K562 (cell line): Measurements from ENCODE around the gene BRD3OS. TPM values are rescaled to one million over a fixed set of nuclear protein-coding genes. Genes with fewer than 3 reads are reported as not detected.

Experiments used
- ATAC-seq: fragments of 200-7000 bp; cut with Tn5 transposase; 3 replicates; pipeline ENCODE4 v1.9.1; 2020; ENCODE audit warnings: moderate library complexity
- BruUV-seq: library from RNA; stranded (reverse); fragments of 400-500 nt; replicated peaks from 2 replicates; lab custom pipeline; 2021; lab: Mats Ljungman, UMichigan
- CTCF ChIA-PET: fragments of 300-600 bp; formaldehyde crosslinking; extraction: SDS; loops from one replicate; lab custom pipeline; 2021; ENCODE audit warnings: low intra/inter-chr PET ratio; lab: Yijun Ruan, JAX
- POLR2A ChIA-PET: fragments of 300-600, 350-650 bp; sonication (Branson Sonifier 250); formaldehyde crosslinking; extraction: SDS; loops from one replicate; lab custom pipeline; 2021; ENCODE audit warnings: antibody characterized with exemption, inconsistent platforms; lab: Yijun Ruan, JAX
- DNase-seq, 4 experiments: peaks; one replicate each; pipeline versions ENCODE4 v3.0.0 to v3.0.0-alpha.2; 2011 to 2018; ENCODE audit warnings: low spot score in 3 of 4, mixed read lengths in 3 of 4; ENCODE audit errors: extremely low read depth in 1 of 4
- FAIRE-seq: peaks from 2 replicates; lab custom pipeline; 2011; peaks lifted over from hg19 to GRCh38; lab: Jason Lieb, UNC
- H2AFZ ChIP-seq: 2 replicates; pipeline ENCODE4 v1.6.0; 2011; ENCODE audit warnings: low read depth, low read length, control low read depth, inconsistent platforms
- H3K27ac ChIP-seq: fragments of 200-600 bp; 3 replicates; pipeline ENCODE4 v1.8.0; 2011; ENCODE audit warnings: low read depth, mild to moderate bottlenecking, control low read depth, inconsistent platforms, low read length, moderate library complexity, mixed read lengths; ENCODE audit errors: extremely low read depth
- H3K27me3 ChIP-seq, 2 experiments: fragments of 300-600 bp in 1 of 2; 2 replicates in 1 of 2; 3 replicates in 1 of 2; pipeline versions ENCODE4 v1.6.0 to v1.8.0; 2011; ENCODE audit warnings: inconsistent platforms in 2 of 2, low read length in 2 of 2, mild to moderate bottlenecking in 1 of 2, mixed read lengths in 1 of 2, moderate library complexity in 1 of 2; ENCODE audit not compliant: control insufficient read depth in 2 of 2, insufficient read depth in 2 of 2
- H3K36me3 ChIP-seq: fragments of 300-600 bp; 3 replicates; pipeline ENCODE4 v1.8.0; 2011; ENCODE audit warnings: mild to moderate bottlenecking, low read length, inconsistent platforms; ENCODE audit not compliant: control insufficient read depth, insufficient read depth
- H3K4me1 ChIP-seq, 2 experiments: fragments of 200-600 bp in 1 of 2; replicated peaks in 1 of 2; 2 replicates in 1 of 2; 3 replicates in 1 of 2; pipeline versions ENCODE4 v1.5.1 to v1.8.0; 2011; ENCODE audit warnings: inconsistent platforms in 2 of 2, low read length in 2 of 2, mild to moderate bottlenecking in 1 of 2, mixed read lengths in 1 of 2, moderate library complexity in 1 of 2; ENCODE audit not compliant: control insufficient read depth in 2 of 2, insufficient read depth in 2 of 2
- H3K4me2 ChIP-seq: 2 replicates; pipeline ENCODE4 v1.6.1; 2011; ENCODE audit warnings: low read length, control low read depth, inconsistent platforms, mixed read lengths; ENCODE audit not compliant: insufficient read depth
- H3K4me3 ChIP-seq: fragments of 200-600 bp; sonication (generic), shearing (Covaris generic); 2 replicates; pipeline ENCODE4 v1.5.1; 2016; ENCODE audit warnings: control low read depth, inconsistent platforms
- H3K79me2 ChIP-seq: fragments of 200-600 bp; 3 replicates; pipeline ENCODE4 v1.8.0; 2011; ENCODE audit warnings: low read length, inconsistent platforms; ENCODE audit not compliant: control insufficient read depth, insufficient read depth
- H3K9ac ChIP-seq, 2 experiments: 2 replicates each; pipeline versions ENCODE4 v1.6.0 to v1.6.1; 2011; ENCODE audit warnings: low read depth in 2 of 2, low read length in 2 of 2, control low read depth in 1 of 2, inconsistent platforms in 1 of 2, mild to moderate bottlenecking in 1 of 2, mixed read lengths in 1 of 2; ENCODE audit not compliant: insufficient read depth in 1 of 2
- H3K9me1 ChIP-seq: one replicate; pipeline ENCODE4 v1.6.0; 2011; ENCODE audit warnings: inconsistent platforms, mild to moderate bottlenecking, low read length, moderate library complexity; ENCODE audit not compliant: control insufficient read depth, insufficient read depth
- H3K9me3 ChIP-seq: replicated peaks from 2 replicates; pipeline ENCODE4 v1.5.1; 2011; ENCODE audit warnings: low read depth, low read length, inconsistent platforms; ENCODE audit not compliant: control insufficient read depth, insufficient read depth
- H4K20me1 ChIP-seq: replicated peaks from 2 replicates; pipeline ENCODE4 v1.6.1; 2011; ENCODE audit warnings: low read length, inconsistent platforms, mixed read lengths; ENCODE audit not compliant: control insufficient read depth, insufficient read depth
- BRCA1 ChIP-seq, 2 experiments: fragments of 450-650 bp in 1 of 2; sonication (generic) in 1 of 2; formaldehyde crosslinking in 1 of 2; IDR thresholded peaks; 2 replicates each; pipeline versions ENCODE4 v1.5.0 to v1.6.1; 2017 to 2020; ENCODE audit warnings: mild to moderate bottlenecking in 1 of 2, missing genetic modification reagents in 1 of 2
- CHD1 ChIP-seq: fragments of 200-600 bp; sonication (generic); IDR thresholded peaks from one replicate; pipeline ENCODE4 v1.6.1; 2012; ENCODE audit warnings: mild to moderate bottlenecking, moderate library complexity, low read length, inconsistent platforms
- MCM2 ChIP-seq: fragments of 450-650 bp; IDR thresholded peaks from 2 replicates; pipeline ENCODE4 v1.6.1; 2017; ENCODE audit warnings: low read depth, mild to moderate bottlenecking
- MXD1 ChIP-seq: fragments of 250-450 bp; sonication (Bioruptor Pico); IDR thresholded peaks from 2 replicates; pipeline ENCODE4 v1.8.0; 2021; ENCODE audit warnings: borderline replicate concordance, mild to moderate bottlenecking, moderate library complexity; ENCODE audit not compliant: poor library complexity, severe bottlenecking
- NCOR1 ChIP-seq: fragments of 450-650 bp; IDR thresholded peaks from 2 replicates; pipeline ENCODE4 v1.6.1; 2016; ENCODE audit warnings: mild to moderate bottlenecking, moderate library complexity
- SIRT6 ChIP-seq: IDR thresholded peaks from one replicate; pipeline ENCODE4 v1.6.1; 2012; ENCODE audit warnings: low read depth, mild to moderate bottlenecking, control low read depth, inconsistent platforms, low read length, moderate library complexity
- SPI1 ChIP-seq: IDR thresholded peaks from 2 replicates; pipeline ENCODE4 v1.6.1; 2011; ENCODE audit warnings: low read depth, low read length, control low read depth, borderline replicate concordance
- THRA ChIP-seq: fragments of 450-650 bp; IDR thresholded peaks from 2 replicates; pipeline ENCODE4 v1.6.1; 2017; ENCODE audit warnings: mild to moderate bottlenecking, moderate library complexity
- TSHZ1 ChIP-seq: fragments of 250-450 bp; sonication (Bioruptor Pico); IDR thresholded peaks from 2 replicates; pipeline ENCODE4 v1.4.0; 2020; ENCODE audit warnings: mild to moderate bottlenecking, moderate library complexity
- XRCC5 ChIP-seq: fragments of 200-400 bp; formaldehyde crosslinking; IDR thresholded peaks from 2 replicates; pipeline ENCODE4 v1.6.1; 2017; ENCODE audit warnings: low read depth, mild to moderate bottlenecking, low read length
- ZNF263 ChIP-seq: sonication (generic); formaldehyde crosslinking; IDR thresholded peaks from 2 replicates; pipeline ENCODE4 v1.8.0; 2022; ENCODE audit warnings: mild to moderate bottlenecking, missing genetic modification reagents, borderline replicate concordance
- ZNF395 ChIP-seq: fragments of 200-800 bp; sonication (Bioruptor generic); IDR thresholded peaks from 2 replicates; pipeline ENCODE4 v1.6.1; 2017; ENCODE audit warnings: missing genetic modification characterization, missing compliant biosample characterization
- ZNF766 ChIP-seq: fragments of 200-800 bp; sonication (Bioruptor generic); conservative IDR thresholded peaks from 2 replicates; pipeline ENCODE4 v1.6.1; 2016; ENCODE audit warnings: missing genetic modification characterization, missing compliant biosample characterization
- ZNF785 ChIP-seq: fragments of 250-450 bp; sonication (Bioruptor Pico); IDR thresholded peaks from 2 replicates; pipeline ENCODE4 v1.4.0; 2020; ENCODE audit warnings: mild to moderate bottlenecking
- WGBS: fragments of 100-300 bp; shearing (Covaris generic); methylation state at CpG from one replicate; pipeline ENCODE4 v1.1.6; 2016; ENCODE audit warnings: low coverage, mixed read lengths; ENCODE audit not compliant: insufficient coverage; ENCODE audit errors: missing lambda C conversion rate; 5-methylcytosine and 5-hydroxymethylcytosine counted together
- in situ Hi-C: fragments of 300-500 bp; cut with MboI; formaldehyde crosslinking; loops from 4 replicates; pipeline ENCODE4 v1.15.0; 2018; ENCODE audit warnings: inconsistent platforms, mixed read lengths
- intact Hi-C: fragments of 100-400 bp; cut with micrococcal nuclease; formaldehyde crosslinking; loops from 2 replicates; pipeline ENCODE4 v1.14.2; 2022
- polyA plus RNA-seq, 8 experiments: library from polyadenylated mRNA; depleted of rRNA in 4 of 8; stranded (reverse) in 5 of 8; unstranded in 3 of 8; fragments of >200 nt; fragmentation: Nextera tagmentation in 2 of 8; fragmentation: Illumina TruSeq in 1 of 8; extraction: Ambion mirVana in 2 of 8; extraction: Trizol in 1 of 8; gene quantifications; 2 replicates each; pipeline versions ENCODE4 v1.2.1 to v1.2.3, GENCODE V29; 2011 to 2014; ENCODE audit warnings: inconsistent platforms in 1 of 8, missing spikeins in 1 of 8
- total RNA-seq, 7 experiments: library from RNA; depleted of rRNA in 6 of 7; stranded (reverse); fragments of >200 nt in 6 of 7; fragmentation: Illumina TruSeq in 2 of 7; extraction: Trizol in 2 of 7; gene quantifications; 2 replicates each; pipeline versions ENCODE4 v1.2.1 to v1.2.3, GENCODE V29; 2011 to 2021; ENCODE audit warnings: low replicate concordance in 1 of 7

The BRD3OS gene
- total and polyA plus RNA-seq, 9 of the 15 experiments (the other 6 are each of a cell fraction or from before 2014, with no cell fraction given), result 1.1 to 8.7 (median 5.9) TPM

- Histone ChIP-seq H3K36me3 (peaks cover 57% of the 10 kb centered on the region; the same call in 1 of the 3 replicates), H3K9ac (no peak overlapping the region), H2AFZ (no peak overlapping the region), H3K9me3 (no peaks in the 10 kb centered on the region), H3K9me1 (no peaks in the 10 kb centered on the region), H3K27me3 (no peaks in the 10 kb centered on the region), H3K4me3 (no peak overlapping the region), H3K27ac (no peak overlapping the region), H3K4me1 (peaks cover 0 to 43% of the 10 kb centered on the region in 2 experiments; a peak in 2 of 5 replicates), H3K4me2 (no peak overlapping the region), H3K79me2 (peaks cover 9% of the 10 kb centered on the region; the same call in 2 of the 3 replicates), H4K20me1 (no peaks in the 10 kb centered on the region; the same call in 1 of the 2 replicates)
- ChIA-PET CTCF (no interaction called here), POLR2A (interaction anchor here (0.7 to 1.2 kb wide), 3 partner anchors 9 to 71 kb away, joined by 3 to 6 read pairs (median 4); no protein-coding TSS in a partner anchor)
- in situ Hi-C loops (no loop called here), intact Hi-C loops (no loop called here)
- no peak for FAIRE-seq
- no peak for ATAC-seq
- no peak for DNase-seq
- TF ChIP-seq NCOR1, result no peak
- TF ChIP-seq BRCA1 (IDR thresholded peaks at IDR 0.05), result no peak
- TF ChIP-seq BRCA1 (CRISPR knock-in tag; IDR thresholded peaks at IDR 0.05), result no peak
- TF ChIP-seq SPI1, result no peak
- TF ChIP-seq ZNF766 (CRISPR knock-in tag), result no peak
- no peak for TF ChIP-seq CHD1
- no peak for TF ChIP-seq THRA
- no peak for TF ChIP-seq ZNF785 (CRISPR knock-in tag)
- TF ChIP-seq XRCC5, result no peak
- TF ChIP-seq MXD1 (CRISPR knock-in tag), result no peak
- TF ChIP-seq ZNF395 (CRISPR knock-in tag), result no peak
- no peak for TF ChIP-seq TSHZ1 (CRISPR knock-in tag)
- no peak for TF ChIP-seq SIRT6
- no peak for TF ChIP-seq ZNF263 (CRISPR knock-in tag)
- TF ChIP-seq MCM2, result no peak
- WGBS, result 88% methylated on average over 12 of the region's 16 CpGs
- no TSS peak for BruUV-seq
Observed at GRCh38 chr9:134051319-134051718, 26.0 kb downstream of the BRD3OS start.
